HEK293T (cell line): ENCODE results near the gene KCND2.

Experiments
- CTCF ChIA-PET: fragments of 350-600 bp; formaldehyde crosslinking; extraction: SDS; loops from one replicate; lab custom pipeline; 2021; ENCODE audit warnings: antibody characterized with exemption, inconsistent platforms; lab: Yijun Ruan, JAX
- POLR2A ChIA-PET: fragments of 350-600 bp; formaldehyde crosslinking; extraction: SDS; loops from one replicate; lab custom pipeline; 2020; ENCODE audit warnings: antibody characterized with exemption, inconsistent platforms; lab: Yijun Ruan, JAX
- DNase-seq: peaks from one replicate; pipeline ENCODE4 v3.0.0; 2012; ENCODE audit warnings: mixed read lengths; ENCODE audit errors: extremely low spot score
- ARNT ChIP-seq: fragments of 450-650 bp; IDR thresholded peaks from 2 replicates; pipeline ENCODE4 v1.6.1; 2017; ENCODE audit warnings: mild to moderate bottlenecking
- BHLHE40 ChIP-seq: fragments of 450-650 bp; IDR thresholded peaks from 2 replicates; pipeline ENCODE4 v1.6.1; 2016; ENCODE audit warnings: mild to moderate bottlenecking, moderate library complexity, borderline replicate concordance
- CTBP1 ChIP-seq: fragments of 450-650 bp; IDR thresholded peaks from 2 replicates; pipeline ENCODE4 v1.6.1; 2016; ENCODE audit warnings: borderline replicate concordance
- ELF4 ChIP-seq: fragments of 450-650 bp; IDR thresholded peaks from 2 replicates; pipeline ENCODE4 v1.6.1; 2017; ENCODE audit warnings: antibody characterized with exemption
- FOXA1 ChIP-seq: fragments of 450-650 bp; IDR thresholded peaks from 2 replicates; pipeline ENCODE4 v1.6.1; 2016; ENCODE audit warnings: mild to moderate bottlenecking
- FOXK2 ChIP-seq: fragments of 450-650 bp; IDR thresholded peaks from 2 replicates; pipeline ENCODE4 v1.6.1; 2016; ENCODE audit warnings: mild to moderate bottlenecking
- FOXM1 ChIP-seq: fragments of 450-650 bp; IDR thresholded peaks from 2 replicates; pipeline ENCODE4 v1.6.1; 2017; ENCODE audit warnings: mild to moderate bottlenecking, borderline replicate concordance
- HDGF ChIP-seq: fragments of 450-650 bp; IDR thresholded peaks from 2 replicates; pipeline ENCODE4 v1.6.1; 2017; ENCODE audit warnings: antibody characterized with exemption, borderline replicate concordance
- L3MBTL2 ChIP-seq: fragments of 450-650 bp; conservative IDR thresholded peaks from 2 replicates; pipeline ENCODE4 v1.6.1; 2016; ENCODE audit warnings: mild to moderate bottlenecking
- LEF1 ChIP-seq: fragments of 450-650 bp; IDR thresholded peaks from 2 replicates; pipeline ENCODE4 v1.6.1; 2017; ENCODE audit warnings: mild to moderate bottlenecking, borderline replicate concordance
- NFRKB ChIP-seq: fragments of 450-650 bp; IDR thresholded peaks from 2 replicates; pipeline ENCODE4 v1.6.1; 2016; ENCODE audit warnings: mild to moderate bottlenecking, moderate library complexity
- SP1 ChIP-seq: fragments of 450-650 bp; IDR thresholded peaks from 2 replicates; pipeline ENCODE4 v1.6.1; 2017
- SUZ12 ChIP-seq: fragments of 450-650 bp; IDR thresholded peaks from 2 replicates; pipeline ENCODE4 v1.6.1; 2016; ENCODE audit warnings: mild to moderate bottlenecking
- TARDBP ChIP-seq: fragments of 450-650 bp; IDR thresholded peaks from 2 replicates; pipeline ENCODE4 v1.6.1; 2016
- ZNF384 ChIP-seq: fragments of 450-650 bp; IDR thresholded peaks from 2 replicates; pipeline ENCODE4 v1.6.1; 2016
- TF ChIP-seq, protein P1 (sequence below): fragments of 450-650 bp; IDR thresholded peaks from 2 replicates; pipeline ENCODE4 v1.6.1; 2016

KCND2 gene

DNA sequence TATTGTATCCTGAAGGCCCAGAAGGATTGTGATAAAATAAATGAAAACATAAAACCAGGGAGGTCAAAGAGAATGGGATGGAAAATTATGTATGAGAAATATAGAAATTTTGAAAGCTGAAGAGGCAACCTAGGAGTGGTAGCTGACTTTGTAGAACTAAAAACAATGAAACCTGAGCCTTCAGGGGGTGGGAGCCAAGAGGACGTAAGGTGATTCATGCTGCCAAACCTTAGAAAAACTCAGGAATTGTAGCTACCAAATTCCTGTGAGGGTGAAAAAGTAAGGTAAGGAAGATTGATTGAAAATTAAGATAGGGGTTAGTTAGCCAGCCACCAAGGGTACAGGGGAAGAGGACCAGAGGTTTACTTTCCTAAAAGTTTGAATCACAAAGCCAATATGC lies 213.2 kb downstream of the KCND2 start:
- no peak for DNase-seq
- ChIA-PET CTCF (interaction anchor here (0.7 kb wide), 1 partner anchor 70 kb away, joined by 3 read pairs; no protein-coding TSS in a partner anchor), POLR2A (no interaction called here)
- TF ChIP-seq HDGF (no peak), FOXA1 (no peak), NFRKB (no peak), ZNF384 (no peak), BHLHE40 (no peak), TARDBP (no peak), FOXM1 (no peak), LEF1 (no peak), L3MBTL2 (no peak), ARNT (no peak), ELF4 (no peak), SUZ12 (no peak), SP1 (no peak), FOXK2 (no peak), CTBP1 (no peak)
- TF ChIP-seq, protein P1, sequence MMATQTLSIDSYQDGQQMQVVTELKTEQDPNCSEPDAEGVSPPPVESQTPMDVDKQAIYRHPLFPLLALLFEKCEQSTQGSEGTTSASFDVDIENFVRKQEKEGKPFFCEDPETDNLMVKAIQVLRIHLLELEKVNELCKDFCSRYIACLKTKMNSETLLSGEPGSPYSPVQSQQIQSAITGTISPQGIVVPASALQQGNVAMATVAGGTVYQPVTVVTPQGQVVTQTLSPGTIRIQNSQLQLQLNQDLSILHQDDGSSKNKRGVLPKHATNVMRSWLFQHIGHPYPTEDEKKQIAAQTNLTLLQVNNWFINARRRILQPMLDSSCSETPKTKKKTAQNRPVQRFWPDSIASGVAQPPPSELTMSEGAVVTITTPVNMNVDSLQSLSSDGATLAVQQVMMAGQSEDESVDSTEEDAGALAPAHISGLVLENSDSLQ, result no peak

DNA sequence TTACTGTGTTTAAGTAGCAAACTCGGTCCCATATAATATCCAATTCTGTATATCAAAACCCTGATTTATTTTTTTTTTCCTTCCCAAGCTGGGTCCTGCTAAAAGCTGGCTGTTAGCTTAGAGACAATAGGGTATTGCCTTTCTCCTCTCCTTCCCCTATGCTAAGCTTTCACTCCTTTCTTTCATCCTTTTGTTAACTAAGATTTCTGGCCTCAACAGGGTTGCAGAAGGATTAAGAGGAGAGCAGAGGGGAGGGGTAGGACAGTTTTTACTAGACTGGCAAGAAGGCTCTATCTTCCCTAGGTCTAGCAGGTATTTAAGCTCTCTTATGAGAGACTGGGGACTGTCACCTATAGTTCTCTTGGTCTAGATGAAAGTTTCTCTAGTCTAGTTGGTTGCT lies 229.2 kb downstream of the KCND2 start:
- ChIA-PET POLR2A (no interaction called here), CTCF (no interaction called here)
- DNase-seq, result no peak
- no peak for TF ChIP-seq BHLHE40
- TF ChIP-seq NFRKB, result no peak
- no peak for TF ChIP-seq CTBP1
- TF ChIP-seq SUZ12, result no peak

DNA sequence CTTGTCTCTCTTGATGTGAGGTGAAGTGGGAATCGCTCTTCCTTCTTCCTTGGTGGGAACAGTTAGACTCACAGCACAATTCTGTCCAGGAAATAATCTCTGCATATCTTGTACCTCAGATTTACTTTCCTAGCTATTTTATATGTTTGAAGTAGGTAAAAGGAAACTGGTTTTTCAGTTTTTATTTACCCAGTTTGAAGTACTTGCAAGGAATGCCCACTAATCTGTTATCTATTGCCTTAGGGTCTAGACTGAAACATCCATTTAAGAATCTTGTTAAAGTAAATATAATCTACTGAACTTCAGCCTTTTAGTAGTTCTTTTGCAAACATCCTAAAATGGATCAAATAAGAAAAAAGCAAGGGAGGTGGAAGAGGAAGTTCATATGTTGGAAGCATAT lies 229.8 kb downstream of the KCND2 start:
- no peak for DNase-seq
- POLR2A ChIA-PET, result no interaction called here
- CTCF ChIA-PET, result no interaction called here
- no peak for TF ChIP-seq TARDBP
- no peak for TF ChIP-seq ARNT
- no peak for TF ChIP-seq L3MBTL2
- TF ChIP-seq LEF1, result no peak
- TF ChIP-seq ELF4, result no peak
- no peak for TF ChIP-seq ZNF384
- no peak for TF ChIP-seq SUZ12
- TF ChIP-seq FOXA1, result no peak
- TF ChIP-seq BHLHE40, result no peak
- no peak for TF ChIP-seq CTBP1
- no peak for TF ChIP-seq SP1
- no peak for TF ChIP-seq FOXK2
- TF ChIP-seq HDGF, result no peak
- TF ChIP-seq FOXM1, result no peak

DNA sequence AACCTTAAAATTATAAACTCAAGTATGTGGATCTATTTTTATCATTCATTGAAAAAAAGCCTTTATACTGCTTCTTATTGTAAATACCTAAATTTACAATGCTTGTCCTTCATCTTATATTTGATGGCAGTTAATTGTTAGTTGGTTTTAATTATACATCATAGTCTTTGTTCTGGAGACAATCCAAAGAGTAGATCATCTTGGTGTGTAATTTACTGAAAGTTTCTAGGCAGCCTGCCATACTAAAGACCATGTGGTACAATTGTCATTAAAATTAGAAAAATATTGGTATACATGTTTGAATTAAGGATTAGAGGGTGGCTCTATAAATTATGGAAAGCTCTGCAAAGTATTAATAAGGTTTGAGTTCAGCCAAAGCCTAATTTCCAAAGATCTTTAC lies 231.4 kb downstream of the KCND2 start:
- TF ChIP-seq FOXM1 (no peak), FOXK2 (no peak), FOXA1 (no peak), TARDBP (no peak), ZNF384 (no peak), ELF4 (no peak), HDGF (no peak), BHLHE40 (no peak), SP1 (no peak), LEF1 (no peak), ARNT (no peak), NFRKB (no peak)
- TF ChIP-seq, protein P1, result no peak
- CTCF ChIA-PET, result no interaction called here
- no peak for DNase-seq
- POLR2A ChIA-PET, result no interaction called here

DNA sequence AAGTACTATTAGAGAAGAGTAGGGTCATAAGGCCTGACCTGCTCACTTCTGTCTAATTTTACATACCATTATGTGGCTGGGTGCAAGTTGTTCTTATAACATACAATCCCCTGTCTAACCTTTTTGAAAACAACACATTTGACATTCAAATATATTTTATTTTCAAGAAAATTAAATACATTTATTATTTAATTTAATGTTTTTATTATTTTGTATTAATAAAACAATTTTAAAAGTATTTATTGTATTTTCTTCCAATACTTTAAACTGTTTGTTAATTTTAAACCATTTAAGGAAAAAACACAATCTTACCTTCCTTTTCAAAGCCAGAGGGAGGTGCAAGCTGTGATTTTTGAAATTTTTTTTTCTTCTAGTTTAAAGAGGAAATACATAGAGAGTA lies 232.8 kb downstream of the KCND2 start:
- no peak for TF ChIP-seq FOXM1
- no peak for TF ChIP-seq ELF4
- no peak for TF ChIP-seq LEF1
- no peak for TF ChIP-seq L3MBTL2
- no peak for TF ChIP-seq FOXK2
- TF ChIP-seq FOXA1, result no peak
- no peak for TF ChIP-seq BHLHE40
- TF ChIP-seq SP1, result no peak
- TF ChIP-seq CTBP1, result no peak
- no peak for TF ChIP-seq SUZ12
- no peak for TF ChIP-seq NFRKB
- TF ChIP-seq, protein P1, result no peak
- TF ChIP-seq HDGF, result no peak
- no peak for TF ChIP-seq TARDBP
- TF ChIP-seq ZNF384, result no peak
- TF ChIP-seq ARNT, result no peak
- CTCF ChIA-PET, result no interaction called here
- POLR2A ChIA-PET, result no interaction called here
- DNase-seq, result no peak

DNA sequence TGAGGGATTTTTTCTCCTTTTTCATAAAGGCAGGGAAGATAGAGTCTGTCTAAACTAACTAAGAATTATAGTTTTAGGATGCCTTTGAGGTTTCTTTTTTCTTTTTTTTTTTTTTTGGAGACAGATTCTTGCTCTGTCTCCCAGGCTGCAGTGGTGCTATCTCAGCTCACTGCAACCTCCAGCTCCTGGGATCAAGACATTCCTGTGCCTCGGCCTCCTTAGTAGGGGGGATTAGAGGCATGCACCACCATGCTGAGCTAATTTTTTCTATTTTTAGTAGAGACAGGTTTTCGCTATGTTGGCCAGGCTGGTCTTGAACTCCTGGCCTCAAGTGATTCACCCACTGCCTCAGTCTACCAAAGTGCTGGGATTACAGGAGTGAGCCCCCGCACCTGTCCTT lies 239.7 kb downstream of the KCND2 start:
- POLR2A ChIA-PET, result no interaction called here

More for the DNA sequence above, 239.7 kb downstream of the KCND2 start:
- TF ChIP-seq FOXA1 (no peak), TARDBP (no peak), FOXK2 (no peak), FOXM1 (no peak), NFRKB (no peak), CTBP1 (no peak), ELF4 (no peak), ZNF384 (no peak)
- TF ChIP-seq, protein P1, result no peak
- CTCF ChIA-PET, result interaction anchor here (0.6 kb wide), 1 partner anchor 578 kb away, joined by 7 read pairs; no protein-coding TSS in a partner anchor
- DNase-seq, result no peak
